ENCODE results near the gene EDIL3.

- no peak for TF ChIP-seq POLR2AphosphoS5 (IDR thresholded peaks at IDR 0.05; ENCODE audit: low read depth, low read length)
- no peak for TF ChIP-seq POLR2A (IDR thresholded peaks at IDR 0.05; ENCODE audit: low read depth, low read length)
These were observed 400.8 kb downstream of the EDIL3 start for GRCh38 chr5:83983852-83984251.

Data from GM12891 (cell line).